ENCODE results near the gene PPM1F.

DNA sequence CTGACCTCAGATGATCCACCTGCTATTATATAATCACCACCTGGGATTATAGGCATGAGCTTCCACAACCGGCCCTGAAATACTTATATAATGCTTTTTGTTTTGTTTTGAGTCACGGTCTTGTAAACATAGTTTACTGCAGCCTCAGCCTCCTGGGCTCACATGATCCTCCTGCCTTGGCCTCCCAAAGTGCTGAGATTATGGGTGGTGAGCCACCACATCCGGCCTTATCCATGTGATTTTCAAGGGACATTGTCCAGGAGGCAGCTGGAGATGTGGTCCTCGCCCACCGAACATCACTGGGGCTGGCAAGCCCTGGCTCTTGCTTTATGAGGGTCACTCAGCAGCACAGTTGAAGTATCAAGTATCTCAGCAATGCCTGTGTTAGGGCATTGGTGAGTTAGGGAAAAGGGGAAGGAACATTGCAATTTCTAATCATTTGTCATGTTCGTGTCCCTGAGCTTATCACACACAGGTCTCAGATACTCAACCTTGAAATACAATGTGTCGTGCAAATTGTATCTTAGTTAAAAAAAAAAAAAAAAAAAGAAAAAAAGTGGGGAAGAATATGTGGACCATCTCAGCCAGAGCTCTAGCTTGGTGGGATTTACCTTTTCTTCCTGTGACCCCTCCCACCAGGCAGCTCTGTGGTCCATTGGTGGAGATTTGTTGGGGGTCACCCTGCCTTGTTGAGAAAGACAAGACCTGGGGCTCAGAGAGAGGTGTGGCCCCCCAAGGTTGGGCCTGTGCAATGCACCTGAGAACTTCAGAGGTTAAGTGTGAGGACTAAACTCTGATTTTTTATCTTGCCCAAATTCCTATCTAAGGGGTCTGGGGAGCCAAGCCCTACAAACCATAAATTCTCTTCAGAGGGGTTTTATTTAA lies 44.8 kb downstream of the PPM1F start:
- TF ChIP-seq, protein P1, sequence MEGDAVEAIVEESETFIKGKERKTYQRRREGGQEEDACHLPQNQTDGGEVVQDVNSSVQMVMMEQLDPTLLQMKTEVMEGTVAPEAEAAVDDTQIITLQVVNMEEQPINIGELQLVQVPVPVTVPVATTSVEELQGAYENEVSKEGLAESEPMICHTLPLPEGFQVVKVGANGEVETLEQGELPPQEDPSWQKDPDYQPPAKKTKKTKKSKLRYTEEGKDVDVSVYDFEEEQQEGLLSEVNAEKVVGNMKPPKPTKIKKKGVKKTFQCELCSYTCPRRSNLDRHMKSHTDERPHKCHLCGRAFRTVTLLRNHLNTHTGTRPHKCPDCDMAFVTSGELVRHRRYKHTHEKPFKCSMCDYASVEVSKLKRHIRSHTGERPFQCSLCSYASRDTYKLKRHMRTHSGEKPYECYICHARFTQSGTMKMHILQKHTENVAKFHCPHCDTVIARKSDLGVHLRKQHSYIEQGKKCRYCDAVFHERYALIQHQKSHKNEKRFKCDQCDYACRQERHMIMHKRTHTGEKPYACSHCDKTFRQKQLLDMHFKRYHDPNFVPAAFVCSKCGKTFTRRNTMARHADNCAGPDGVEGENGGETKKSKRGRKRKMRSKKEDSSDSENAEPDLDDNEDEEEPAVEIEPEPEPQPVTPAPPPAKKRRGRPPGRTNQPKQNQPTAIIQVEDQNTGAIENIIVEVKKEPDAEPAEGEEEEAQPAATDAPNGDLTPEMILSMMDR (IDR thresholded peaks at IDR 0.05): no peak
- TF ChIP-seq MAFK (IDR thresholded peaks at IDR 0.05; ENCODE audit: partially characterized antibody) (no peak), CEBPB (IDR thresholded peaks at IDR 0.05) (no peak), CHD2 (IDR thresholded peaks at IDR 0.05; ENCODE audit: low read length, partially characterized antibody) (no peak), NR3C1 (IDR thresholded peaks at IDR 0.05) (no peak), POLR2A (IDR thresholded peaks at IDR 0.05; ENCODE audit: low read length) (no peak), JUNB (IDR thresholded peaks at IDR 0.05) (no peak), EHMT2 (IDR thresholded peaks at IDR 0.05; ENCODE audit: low read depth) (no peak), ESRRA (IDR thresholded peaks at IDR 0.05; ENCODE audit: borderline replicate concordance, low read length) (no peak), SREBF2 (IDR thresholded peaks at IDR 0.05) (no peak), MYC (IDR thresholded peaks at IDR 0.05; ENCODE audit: borderline replicate concordance, low read length) (no peak), NPAS2 (CRISPR knock-in tag; IDR thresholded peaks at IDR 0.05; ENCODE audit: borderline replicate concordance) (no peak), SMC3 (IDR thresholded peaks at IDR 0.05) (no peak)
- TF ChIP-seq, protein P2, sequence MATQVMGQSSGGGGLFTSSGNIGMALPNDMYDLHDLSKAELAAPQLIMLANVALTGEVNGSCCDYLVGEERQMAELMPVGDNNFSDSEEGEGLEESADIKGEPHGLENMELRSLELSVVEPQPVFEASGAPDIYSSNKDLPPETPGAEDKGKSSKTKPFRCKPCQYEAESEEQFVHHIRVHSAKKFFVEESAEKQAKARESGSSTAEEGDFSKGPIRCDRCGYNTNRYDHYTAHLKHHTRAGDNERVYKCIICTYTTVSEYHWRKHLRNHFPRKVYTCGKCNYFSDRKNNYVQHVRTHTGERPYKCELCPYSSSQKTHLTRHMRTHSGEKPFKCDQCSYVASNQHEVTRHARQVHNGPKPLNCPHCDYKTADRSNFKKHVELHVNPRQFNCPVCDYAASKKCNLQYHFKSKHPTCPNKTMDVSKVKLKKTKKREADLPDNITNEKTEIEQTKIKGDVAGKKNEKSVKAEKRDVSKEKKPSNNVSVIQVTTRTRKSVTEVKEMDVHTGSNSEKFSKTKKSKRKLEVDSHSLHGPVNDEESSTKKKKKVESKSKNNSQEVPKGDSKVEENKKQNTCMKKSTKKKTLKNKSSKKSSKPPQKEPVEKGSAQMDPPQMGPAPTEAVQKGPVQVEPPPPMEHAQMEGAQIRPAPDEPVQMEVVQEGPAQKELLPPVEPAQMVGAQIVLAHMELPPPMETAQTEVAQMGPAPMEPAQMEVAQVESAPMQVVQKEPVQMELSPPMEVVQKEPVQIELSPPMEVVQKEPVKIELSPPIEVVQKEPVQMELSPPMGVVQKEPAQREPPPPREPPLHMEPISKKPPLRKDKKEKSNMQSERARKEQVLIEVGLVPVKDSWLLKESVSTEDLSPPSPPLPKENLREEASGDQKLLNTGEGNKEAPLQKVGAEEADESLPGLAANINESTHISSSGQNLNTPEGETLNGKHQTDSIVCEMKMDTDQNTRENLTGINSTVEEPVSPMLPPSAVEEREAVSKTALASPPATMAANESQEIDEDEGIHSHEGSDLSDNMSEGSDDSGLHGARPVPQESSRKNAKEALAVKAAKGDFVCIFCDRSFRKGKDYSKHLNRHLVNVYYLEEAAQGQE (IDR thresholded peaks at IDR 0.05): no peak
